Endothelial cell of umbilical vein (primary cell): ENCODE results near the gene CFAP61.

Source experiments
- CTCF ChIP-seq, 2 donors: IDR thresholded peaks; 1 replicate in 1 of 2; 2 replicates in 1 of 2; pipeline ENCODE4 v1.5.1; 2011; ENCODE audit warnings: low read length in 2 of 2, mild to moderate bottlenecking in 2 of 2, moderate library complexity in 2 of 2, control low read depth in 1 of 2, inconsistent platforms in 1 of 2, low read depth in 1 of 2; ENCODE audit not compliant: insufficient read depth in 1 of 2; ENCODE audit errors: extremely low read depth in 1 of 2
- EZH2 ChIP-seq: IDR thresholded peaks from 2 replicates; pipeline ENCODE4 v1.6.1; 2012; ENCODE audit warnings: borderline replicate concordance, low read depth, mild to moderate bottlenecking, moderate library complexity, low read length, inconsistent platforms; ENCODE audit not compliant: severe bottlenecking
- FOS ChIP-seq: IDR thresholded peaks from 2 replicates; pipeline ENCODE4 v1.6.1; 2011; ENCODE audit warnings: mild to moderate bottlenecking, low read length, moderate library complexity, borderline replicate concordance; ENCODE audit not compliant: insufficient read depth
- GATA2 ChIP-seq: IDR thresholded peaks from 2 replicates; pipeline ENCODE4 v1.7.0; 2011; ENCODE audit warnings: low read depth, mild to moderate bottlenecking, moderate library complexity, mixed read lengths, low read length; ENCODE audit not compliant: insufficient read length, insufficient read depth
- MAX ChIP-seq: IDR thresholded peaks from 2 replicates; pipeline ENCODE4 v1.6.1; 2011; ENCODE audit not compliant: insufficient read depth, insufficient read length
- POLR2A ChIP-seq: IDR thresholded peaks from 2 replicates; pipeline ENCODE4 v1.6.1; 2012; ENCODE audit warnings: low read depth, mild to moderate bottlenecking, control low read depth, low read length
- POLR2AphosphoS5 ChIP-seq: IDR thresholded peaks from 2 replicates; pipeline ENCODE4 v1.6.1; 2012; ENCODE audit warnings: low read depth, mild to moderate bottlenecking, control low read depth, low read length, moderate library complexity; ENCODE audit not compliant: insufficient read depth

- TF ChIP-seq CTCF (IDR thresholded peaks at IDR 0.05; ENCODE audit: extremely low read depth in 1 of 2, insufficient read depth in 1 of 2, low read depth in 1 of 2, low read length in 2 of 2) (no peak), EZH2 (no peak), MAX (no peak), POLR2A (no peak), GATA2 (no peak), POLR2AphosphoS5 (no peak), FOS (no peak)
These were observed 29.8 kb upstream of the CFAP61 start for GRCh38 chr20:20022498-20022897.
